ENCODE data around the gene AVEN. TPM values are rescaled to one million over a fixed set of nuclear protein-coding genes. Genes with fewer than 3 reads are reported as not detected.

The AVEN gene
- total RNA-seq, 1 experiment from 2014 or later, result 3.1 TPM

DNA sequence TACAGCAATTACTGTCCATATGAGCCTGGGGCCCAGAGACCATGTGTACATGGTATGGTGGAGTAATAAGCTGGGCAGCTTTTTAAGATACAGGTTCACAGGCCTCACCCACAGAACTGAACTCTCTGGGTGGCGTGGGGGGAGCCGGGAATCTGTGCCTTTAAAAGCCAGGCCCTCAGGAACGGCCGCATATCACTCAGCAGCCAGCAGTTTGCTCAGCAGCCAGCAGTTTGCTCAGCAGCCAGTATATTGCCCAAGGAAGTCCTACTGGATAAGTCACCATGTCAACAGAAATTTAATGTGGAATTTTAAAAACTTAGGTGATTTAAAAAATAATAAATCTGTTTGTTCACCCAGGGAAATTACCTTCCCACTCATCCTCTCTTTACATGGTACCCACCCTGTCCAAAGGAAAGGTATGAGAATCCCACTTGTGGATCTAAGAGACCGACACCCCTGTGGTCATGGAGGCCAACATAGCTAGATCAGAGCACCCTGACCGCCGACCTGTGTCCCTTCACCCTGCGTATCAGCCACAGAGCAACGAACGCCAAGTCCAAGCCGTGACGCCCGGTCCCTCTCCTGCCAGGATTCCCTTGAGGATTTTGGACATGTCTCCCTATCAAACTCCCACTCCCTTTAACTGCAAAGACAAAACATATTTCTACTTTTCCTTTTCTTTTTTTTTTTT lies 166.4 kb downstream of the AVEN start:
- H3K4me3 Mint-ChIP-seq (ENCODE audit: low read depth, unreplicated experiment), result no peak overlapping the region
- DNase-seq, result no peak
- BruUV-seq (replicated peaks), result no TSS peak
- H3K4me1 Mint-ChIP-seq (ENCODE audit: low read depth, unreplicated experiment), result no peaks in the 10 kb centered on the region
- no peak overlapping the region for H3K27ac Mint-ChIP-seq (ENCODE audit: unreplicated experiment)
- intact Hi-C loops (cut with micrococcal nuclease; ENCODE audit: unreplicated experiment), result no loop called here
- no peaks in the 10 kb centered on the region for H3K36me3 Mint-ChIP-seq (ENCODE audit: insufficient read depth, unreplicated experiment)
- no peaks in the 10 kb centered on the region for H3K9me3 Mint-ChIP-seq (ENCODE audit: low read depth, unreplicated experiment)
- no peaks in the 10 kb centered on the region for H3K27me3 Mint-ChIP-seq (ENCODE audit: unreplicated experiment)
- CTCF ChIA-PET, result no interaction called here
- TF ChIP-seq, protein P1, sequence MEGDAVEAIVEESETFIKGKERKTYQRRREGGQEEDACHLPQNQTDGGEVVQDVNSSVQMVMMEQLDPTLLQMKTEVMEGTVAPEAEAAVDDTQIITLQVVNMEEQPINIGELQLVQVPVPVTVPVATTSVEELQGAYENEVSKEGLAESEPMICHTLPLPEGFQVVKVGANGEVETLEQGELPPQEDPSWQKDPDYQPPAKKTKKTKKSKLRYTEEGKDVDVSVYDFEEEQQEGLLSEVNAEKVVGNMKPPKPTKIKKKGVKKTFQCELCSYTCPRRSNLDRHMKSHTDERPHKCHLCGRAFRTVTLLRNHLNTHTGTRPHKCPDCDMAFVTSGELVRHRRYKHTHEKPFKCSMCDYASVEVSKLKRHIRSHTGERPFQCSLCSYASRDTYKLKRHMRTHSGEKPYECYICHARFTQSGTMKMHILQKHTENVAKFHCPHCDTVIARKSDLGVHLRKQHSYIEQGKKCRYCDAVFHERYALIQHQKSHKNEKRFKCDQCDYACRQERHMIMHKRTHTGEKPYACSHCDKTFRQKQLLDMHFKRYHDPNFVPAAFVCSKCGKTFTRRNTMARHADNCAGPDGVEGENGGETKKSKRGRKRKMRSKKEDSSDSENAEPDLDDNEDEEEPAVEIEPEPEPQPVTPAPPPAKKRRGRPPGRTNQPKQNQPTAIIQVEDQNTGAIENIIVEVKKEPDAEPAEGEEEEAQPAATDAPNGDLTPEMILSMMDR (IDR thresholded peaks at IDR 0.05; ENCODE audit: unreplicated experiment), result no peak

DNA sequence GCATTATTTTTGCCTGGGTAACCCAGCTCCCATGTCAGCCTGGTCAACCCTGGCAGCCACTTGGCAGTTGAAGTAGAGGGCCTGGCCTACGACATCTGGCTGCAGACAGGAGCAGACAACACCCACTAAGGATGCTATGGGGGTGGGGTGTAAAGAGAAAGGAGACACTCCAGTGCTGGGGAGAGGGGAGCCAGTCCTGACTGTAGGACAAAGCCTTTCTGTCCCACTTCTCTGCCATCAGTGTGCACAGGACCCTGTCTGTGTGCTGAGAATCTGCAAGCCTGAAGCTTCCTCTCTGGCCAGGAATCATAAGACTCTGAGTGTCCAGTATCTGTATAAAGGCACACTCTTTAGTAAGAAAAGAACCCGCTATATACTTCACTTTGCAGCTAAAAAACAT lies 167.0 kb downstream of the AVEN start:
- CTCF ChIA-PET, result no interaction called here
- H3K4me3 Mint-ChIP-seq (ENCODE audit: low read depth, unreplicated experiment), result no peak overlapping the region

DNA sequence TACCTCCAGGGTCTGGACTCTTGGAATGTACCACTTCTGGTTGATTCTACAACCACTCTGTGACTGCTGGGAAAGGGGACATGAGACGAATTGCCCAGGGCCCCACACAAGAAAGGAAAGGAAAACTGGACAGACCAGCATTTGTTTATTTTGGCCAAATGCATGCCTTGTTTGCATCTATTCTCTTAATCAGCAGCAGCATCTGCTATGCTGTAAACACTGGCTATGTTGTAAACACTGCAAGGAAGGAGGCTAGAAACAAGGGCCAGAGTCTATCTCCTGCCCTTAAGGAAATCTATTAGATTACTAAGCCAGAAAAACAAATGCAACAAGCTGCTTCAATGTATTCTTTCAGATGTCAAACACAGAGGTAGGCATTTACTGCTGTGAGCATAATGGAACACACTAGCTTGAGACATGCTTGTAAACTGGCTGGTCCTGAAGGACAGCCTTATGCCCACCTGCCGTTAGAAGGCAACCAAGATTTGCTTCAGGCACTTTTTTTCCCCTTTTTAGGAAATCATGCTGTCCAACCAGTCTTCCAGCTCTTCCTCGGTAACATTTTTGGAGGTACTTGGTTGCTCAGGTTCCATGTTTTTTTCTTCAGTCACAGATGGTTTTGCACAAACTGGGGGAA lies 172.8 kb downstream of the AVEN start:
- no TSS peak for BruUV-seq (replicated peaks)
- Mint-ChIP-seq H3K4me1 (ENCODE audit: low read depth, unreplicated experiment) (no peaks in the 10 kb centered on the region), H3K27me3 (ENCODE audit: unreplicated experiment) (no peaks in the 10 kb centered on the region), H3K9me3 (ENCODE audit: low read depth, unreplicated experiment) (no peaks in the 10 kb centered on the region), H3K27ac (ENCODE audit: unreplicated experiment) (no peak overlapping the region), H3K4me3 (ENCODE audit: low read depth, unreplicated experiment) (no peak overlapping the region), H3K36me3 (ENCODE audit: insufficient read depth, unreplicated experiment) (no peaks in the 10 kb centered on the region)
- TF ChIP-seq, protein P1 (IDR thresholded peaks at IDR 0.05; ENCODE audit: unreplicated experiment), result no peak
- intact Hi-C loops (cut with micrococcal nuclease; ENCODE audit: unreplicated experiment), result no loop called here
- no peak for DNase-seq
- CTCF ChIA-PET, result no interaction called here

More for the DNA sequence above, 167.0 kb downstream of the AVEN start:
- intact Hi-C loops (cut with micrococcal nuclease; ENCODE audit: unreplicated experiment), result no loop called here
- BruUV-seq (replicated peaks), result no TSS peak
- no peaks in the 10 kb centered on the region for H3K36me3 Mint-ChIP-seq (ENCODE audit: insufficient read depth, unreplicated experiment)
- no peak for DNase-seq
- H3K27ac Mint-ChIP-seq (ENCODE audit: unreplicated experiment), result no peak overlapping the region
- H3K27me3 Mint-ChIP-seq (ENCODE audit: unreplicated experiment), result no peaks in the 10 kb centered on the region
- H3K9me3 Mint-ChIP-seq (ENCODE audit: low read depth, unreplicated experiment), result no peaks in the 10 kb centered on the region
- H3K4me1 Mint-ChIP-seq (ENCODE audit: low read depth, unreplicated experiment), result no peaks in the 10 kb centered on the region
- TF ChIP-seq, protein P1 (IDR thresholded peaks at IDR 0.05; ENCODE audit: unreplicated experiment), result no peak

DNA sequence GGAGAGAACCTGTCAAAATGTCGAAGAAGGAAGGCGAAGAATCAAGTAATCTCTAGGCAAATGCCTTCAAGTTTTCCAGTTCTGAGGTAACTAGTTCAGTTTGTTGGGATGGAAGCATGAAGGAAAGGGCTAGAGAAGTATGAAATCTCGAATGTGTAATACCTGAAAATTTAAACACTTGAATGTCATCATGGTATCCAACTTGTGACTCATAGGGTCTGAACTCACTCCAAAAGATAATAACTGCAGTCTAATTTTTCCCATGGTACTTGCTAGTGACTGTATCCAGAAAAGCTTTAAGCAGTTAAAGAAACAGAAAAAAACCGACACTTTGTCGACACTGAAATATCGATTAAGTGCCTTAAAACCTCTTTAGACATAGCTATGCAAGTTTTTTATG lies 173.6 kb downstream of the AVEN start:
- Mint-ChIP-seq H3K9me3 (ENCODE audit: low read depth, unreplicated experiment) (no peaks in the 10 kb centered on the region), H3K27ac (ENCODE audit: unreplicated experiment) (no peak overlapping the region), H3K4me1 (ENCODE audit: low read depth, unreplicated experiment) (no peaks in the 10 kb centered on the region), H3K27me3 (ENCODE audit: unreplicated experiment) (no peaks in the 10 kb centered on the region), H3K36me3 (ENCODE audit: insufficient read depth, unreplicated experiment) (no peaks in the 10 kb centered on the region), H3K4me3 (ENCODE audit: low read depth, unreplicated experiment) (no peak overlapping the region)
- DNase-seq, result no peak
- BruUV-seq (replicated peaks), result no TSS peak
- TF ChIP-seq, protein P1 (IDR thresholded peaks at IDR 0.05; ENCODE audit: unreplicated experiment), result no peak
- CTCF ChIA-PET, result no interaction called here
- intact Hi-C loops (cut with micrococcal nuclease; ENCODE audit: unreplicated experiment), result no loop called here

All from Calu3 (cell line).